ENCODE data around the gene TMEM8B.

Gene TMEM8B

DNA sequence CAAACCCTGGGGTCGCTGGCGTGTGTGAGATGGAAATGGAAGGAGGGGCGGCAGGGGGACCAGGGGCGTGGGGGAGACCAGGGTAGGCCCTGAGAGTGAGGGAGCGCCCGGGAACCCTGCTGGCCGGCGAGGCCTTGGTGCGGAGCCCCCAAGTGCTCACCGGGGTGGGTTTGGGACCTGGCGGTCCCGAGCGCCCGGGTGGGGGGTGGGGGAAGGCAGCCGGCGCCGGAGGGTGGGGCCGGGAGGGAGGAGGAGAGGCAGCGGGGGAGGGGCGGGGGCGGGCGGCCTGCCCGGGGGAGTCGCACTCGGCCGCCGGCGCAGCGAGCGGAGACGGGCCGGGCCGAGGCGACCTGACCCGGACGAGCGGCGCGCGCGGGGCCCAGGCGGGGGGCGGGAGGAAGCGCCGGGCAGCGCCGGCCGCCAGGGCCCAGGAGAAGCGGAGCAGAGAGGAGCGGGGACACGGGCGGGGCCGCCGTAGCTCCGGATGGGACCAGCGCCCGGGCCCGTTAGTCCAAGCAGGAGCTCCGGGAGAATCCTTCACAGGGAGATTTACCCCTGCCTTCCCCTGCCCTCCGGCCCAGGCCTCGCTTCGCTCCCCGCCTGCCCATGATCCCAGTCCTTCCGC, 37.6 kb upstream of the TMEM8B start, which contains the start of gene NPR2:
Gene NPR2 (plus strand): TSS at position 295 of the 625 bp plus-strand sequence. CDS start 818 bp downstream, outside the sequence.
- TF ChIP-seq, protein P1, sequence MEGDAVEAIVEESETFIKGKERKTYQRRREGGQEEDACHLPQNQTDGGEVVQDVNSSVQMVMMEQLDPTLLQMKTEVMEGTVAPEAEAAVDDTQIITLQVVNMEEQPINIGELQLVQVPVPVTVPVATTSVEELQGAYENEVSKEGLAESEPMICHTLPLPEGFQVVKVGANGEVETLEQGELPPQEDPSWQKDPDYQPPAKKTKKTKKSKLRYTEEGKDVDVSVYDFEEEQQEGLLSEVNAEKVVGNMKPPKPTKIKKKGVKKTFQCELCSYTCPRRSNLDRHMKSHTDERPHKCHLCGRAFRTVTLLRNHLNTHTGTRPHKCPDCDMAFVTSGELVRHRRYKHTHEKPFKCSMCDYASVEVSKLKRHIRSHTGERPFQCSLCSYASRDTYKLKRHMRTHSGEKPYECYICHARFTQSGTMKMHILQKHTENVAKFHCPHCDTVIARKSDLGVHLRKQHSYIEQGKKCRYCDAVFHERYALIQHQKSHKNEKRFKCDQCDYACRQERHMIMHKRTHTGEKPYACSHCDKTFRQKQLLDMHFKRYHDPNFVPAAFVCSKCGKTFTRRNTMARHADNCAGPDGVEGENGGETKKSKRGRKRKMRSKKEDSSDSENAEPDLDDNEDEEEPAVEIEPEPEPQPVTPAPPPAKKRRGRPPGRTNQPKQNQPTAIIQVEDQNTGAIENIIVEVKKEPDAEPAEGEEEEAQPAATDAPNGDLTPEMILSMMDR (IDR thresholded peaks at IDR 0.05; ENCODE audit: low read length) = no peak
- no peak for TF ChIP-seq EZH2 (IDR thresholded peaks at IDR 0.05; ENCODE audit: borderline replicate concordance, low read length)
- no peaks in the 10 kb centered on the region for H3K9me3 ChIP-seq (ENCODE audit: low read length)
- no peak within 1 kb of the TSS for H3K4me3 ChIP-seq (ENCODE audit: low read depth, low read length, poor library complexity, severe bottlenecking)
- H3K9me2 ChIP-seq (ENCODE audit: low read depth, low read length) = no peaks in the 10 kb centered on the region
- no peaks in the 10 kb centered on the region for H3K4me1 ChIP-seq (ENCODE audit: insufficient read depth, low read length, severe bottlenecking)
- H3K79me2 ChIP-seq (ENCODE audit: insufficient read depth, low read length) = no peaks in the 10 kb centered on the region
- H3K27ac ChIP-seq (ENCODE audit: low read depth, low read length, poor library complexity, severe bottlenecking) = no peak within 1 kb of the TSS
- no peaks in the 10 kb centered on the region for H3K27me3 ChIP-seq (ENCODE audit: insufficient read depth, low read length)
- no peak within 1 kb of the TSS for H3K4me2 ChIP-seq (ENCODE audit: low read length)
- H2AFZ ChIP-seq (ENCODE audit: low read length) = no peak within 1 kb of the TSS
- H3K36me3 ChIP-seq (ENCODE audit: insufficient read depth, low read length) = peaks cover 4% of the 10 kb centered on the region; the same call in 1 of the 2 replicates
- H3K9ac ChIP-seq (ENCODE audit: low read length) = no peak within 1 kb of the TSS
- H3F3A ChIP-seq (ENCODE audit: insufficient read depth, low read length) = no peaks in the 10 kb centered on the region
- no peaks in the 10 kb centered on the region for H4K20me1 ChIP-seq (ENCODE audit: insufficient read depth, low read length)

DNA sequence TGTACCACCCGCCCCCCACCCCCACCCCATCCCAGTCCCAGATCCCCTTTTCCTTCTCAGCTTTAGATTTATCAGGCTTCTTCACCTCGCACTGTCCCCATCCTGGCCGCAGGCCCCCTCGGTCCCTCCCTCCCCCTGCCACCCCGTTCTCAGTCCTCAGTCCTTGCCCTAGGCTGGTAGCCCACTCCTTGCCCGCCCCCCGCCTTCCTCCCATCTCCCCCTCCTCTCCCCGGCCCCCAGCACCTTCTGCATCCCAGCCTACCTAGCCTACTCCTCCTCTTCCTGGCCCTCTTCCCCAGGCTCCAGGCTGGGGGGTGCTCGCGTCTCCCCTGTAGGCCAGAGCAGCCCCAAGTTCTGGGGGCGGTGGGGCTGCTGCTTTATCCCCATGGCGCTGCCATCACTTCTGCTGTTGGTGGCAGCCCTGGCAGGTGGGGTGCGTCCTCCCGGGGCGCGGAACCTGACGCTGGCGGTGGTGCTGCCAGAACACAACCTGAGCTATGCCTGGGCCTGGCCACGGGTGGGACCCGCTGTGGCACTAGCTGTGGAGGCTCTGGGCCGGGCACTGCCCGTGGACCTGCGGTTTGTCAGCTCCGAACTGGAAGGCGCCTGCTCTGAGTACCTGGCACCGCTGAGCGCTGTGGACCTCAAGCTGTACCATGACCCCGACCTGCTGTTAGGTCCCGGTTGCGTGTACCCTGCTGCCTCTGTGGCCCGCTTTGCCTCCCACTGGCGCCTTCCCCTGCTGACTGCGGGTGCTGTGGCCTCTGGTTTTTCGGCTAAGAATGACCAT, 36.8 kb upstream of the TMEM8B start:
- Histone ChIP-seq H3K36me3 (ENCODE audit: insufficient read depth, low read length) (peaks cover 4% of the 10 kb centered on the region; the same call in 1 of the 2 replicates), H3K27ac (ENCODE audit: low read depth, low read length, poor library complexity, severe bottlenecking) (no peak overlapping the region), H3K9me2 (ENCODE audit: low read depth, low read length) (no peaks in the 10 kb centered on the region), H3K27me3 (ENCODE audit: insufficient read depth, low read length) (no peaks in the 10 kb centered on the region), H2AFZ (ENCODE audit: low read length) (no peak overlapping the region), H3K4me1 (ENCODE audit: insufficient read depth, low read length, severe bottlenecking) (no peaks in the 10 kb centered on the region), H3K9ac (ENCODE audit: low read length) (no peak overlapping the region), H3K79me2 (ENCODE audit: insufficient read depth, low read length) (no peaks in the 10 kb centered on the region), H3K4me2 (ENCODE audit: low read length) (no peak overlapping the region), H3F3A (ENCODE audit: insufficient read depth, low read length) (no peaks in the 10 kb centered on the region), H3K9me3 (ENCODE audit: low read length) (no peaks in the 10 kb centered on the region), H4K20me1 (ENCODE audit: insufficient read depth, low read length) (no peaks in the 10 kb centered on the region), H3K4me3 (ENCODE audit: low read depth, low read length, poor library complexity, severe bottlenecking) (no peak overlapping the region)
- no peak for TF ChIP-seq EZH2 (IDR thresholded peaks at IDR 0.05; ENCODE audit: borderline replicate concordance, low read length)
- TF ChIP-seq, protein P1 (IDR thresholded peaks at IDR 0.05; ENCODE audit: low read length) = no peak

DNA sequence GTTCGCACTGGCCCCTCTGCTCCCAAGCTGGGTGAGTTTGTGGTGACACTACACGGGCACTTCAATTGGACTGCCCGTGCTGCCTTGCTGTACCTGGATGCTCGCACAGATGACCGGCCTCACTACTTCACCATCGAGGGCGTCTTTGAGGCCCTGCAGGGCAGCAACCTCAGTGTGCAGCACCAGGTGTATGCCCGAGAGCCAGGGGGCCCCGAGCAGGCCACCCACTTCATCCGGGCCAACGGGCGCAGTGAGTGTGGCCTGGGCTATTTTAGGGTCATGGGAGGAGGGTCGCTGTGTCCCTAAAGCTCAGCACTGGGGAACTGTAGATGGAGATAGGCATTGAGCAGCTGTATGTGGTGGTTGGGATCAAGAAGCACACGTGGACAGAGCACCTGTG, 36.2 kb upstream of the TMEM8B start:
- peaks cover 4% of the 10 kb centered on the region; the same call in 1 of the 2 replicates for H3K36me3 ChIP-seq (ENCODE audit: insufficient read depth, low read length)
- no peaks in the 10 kb centered on the region for H3K27me3 ChIP-seq (ENCODE audit: insufficient read depth, low read length)
- H3K4me1 ChIP-seq (ENCODE audit: insufficient read depth, low read length, severe bottlenecking) = no peaks in the 10 kb centered on the region
- H3K9ac ChIP-seq (ENCODE audit: low read length) = no peak overlapping the region
- no peak overlapping the region for H3K27ac ChIP-seq (ENCODE audit: low read depth, low read length, poor library complexity, severe bottlenecking)
- no peaks in the 10 kb centered on the region for H3K79me2 ChIP-seq (ENCODE audit: insufficient read depth, low read length)
- TF ChIP-seq, protein P1 (IDR thresholded peaks at IDR 0.05; ENCODE audit: low read length) = no peak
- no peak for TF ChIP-seq EZH2 (IDR thresholded peaks at IDR 0.05; ENCODE audit: borderline replicate concordance, low read length)
- no peaks in the 10 kb centered on the region for H4K20me1 ChIP-seq (ENCODE audit: insufficient read depth, low read length)
- H3K9me2 ChIP-seq (ENCODE audit: low read depth, low read length) = no peaks in the 10 kb centered on the region
- no peak overlapping the region for H3K4me3 ChIP-seq (ENCODE audit: low read depth, low read length, poor library complexity, severe bottlenecking)
- no peak overlapping the region for H2AFZ ChIP-seq (ENCODE audit: low read length)
- no peak overlapping the region for H3K4me2 ChIP-seq (ENCODE audit: low read length)
- no peaks in the 10 kb centered on the region for H3F3A ChIP-seq (ENCODE audit: insufficient read depth, low read length)
- H3K9me3 ChIP-seq (ENCODE audit: low read length) = no peaks in the 10 kb centered on the region
